Sciatic nerve (tissue), 2 donors: ENCODE measurements around the gene ZFPM1. TPM values are rescaled to one million over a fixed set of nuclear protein-coding genes. Genes with fewer than 3 reads are reported as not detected.
A peak's percentile ranks its signal among the peaks of the same experiment; 100 is the strongest.

Experiments
- ATAC-seq: fragments of 200-7000 bp; cut with Tn5 transposase; one replicate; pipeline ENCODE4 v1.9.1; 2020; ENCODE audit warnings: mild to moderate bottlenecking, moderate library complexity
- DNase-seq: peaks from one replicate; pipeline ENCODE4 v3.0.0-alpha.2; 2020; ENCODE audit warnings: low spot score
- intact Hi-C: fragments of 100-400 bp; cut with DNase I; formaldehyde crosslinking; loops from one replicate; pipeline ENCODE4 v1.14.2; 2022
- total RNA-seq: library from RNA; stranded (reverse); fragmentation: NEBNext Ultra II Directional; extraction: Animal tissue kit (Norgen Biotek cat#: 25700); gene quantifications from one replicate; pipeline ENCODE4 v1.2.1, GENCODE V29; 2021
- donor health status: DM: no; HTN: no; CAD: no.
- donor health status: DM: no; HTN: no; CAD: no.

The ZFPM1 gene
- total RNA-seq, 1 donor from 2014 or later: 3.9 TPM

DNA sequence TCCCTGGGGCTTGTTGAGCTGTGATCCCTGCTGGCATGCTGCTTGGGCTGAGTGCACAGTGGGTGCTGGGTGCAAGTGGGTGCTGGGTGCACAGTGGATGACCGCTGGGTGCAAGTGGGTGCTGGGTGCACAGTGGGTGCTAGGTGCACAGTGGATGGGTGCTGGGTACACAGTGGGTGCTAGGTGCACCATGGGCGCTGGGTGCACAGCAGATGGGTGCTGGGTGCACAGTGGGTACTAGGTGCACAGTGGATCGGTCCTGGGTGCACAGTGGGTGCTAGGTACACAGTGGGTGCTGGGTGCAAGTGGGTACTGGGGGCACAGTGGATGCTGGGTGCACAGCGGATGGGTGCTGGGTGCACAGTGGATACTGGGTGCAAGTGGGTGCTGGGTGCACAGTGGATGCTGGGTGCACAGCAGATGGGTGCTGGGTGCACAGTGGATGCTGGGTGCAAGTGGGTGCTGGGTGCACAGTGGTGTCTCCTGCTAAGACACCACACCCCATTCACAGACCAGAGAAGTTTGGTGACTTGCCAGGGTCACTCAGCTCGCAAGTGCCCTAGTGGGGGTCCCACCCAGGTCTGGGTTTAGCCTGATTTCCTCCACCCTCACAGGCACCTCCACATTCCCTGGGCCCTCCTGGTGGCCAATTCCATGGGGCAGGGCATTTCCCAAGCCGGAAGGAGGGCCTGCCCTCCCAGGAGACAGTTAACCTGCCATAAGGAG, 33.5 kb downstream of the ZFPM1 start:
- ATAC-seq (no peak), DNase-seq (no peak)
- intact Hi-C loops: no loop called here

GRCh38 chr16:88487124-88487432, 34.0 kb downstream of the ZFPM1 start:
- DNase-seq (no peak), ATAC-seq (no peak)
- intact Hi-C loops: no loop called here

- intact Hi-C loops: no loop called here
- no peak for DNase-seq
- ATAC-seq: no peak
These were observed 35.1 kb downstream of the ZFPM1 start for GRCh38 chr16:88487920-88488851.

DNA sequence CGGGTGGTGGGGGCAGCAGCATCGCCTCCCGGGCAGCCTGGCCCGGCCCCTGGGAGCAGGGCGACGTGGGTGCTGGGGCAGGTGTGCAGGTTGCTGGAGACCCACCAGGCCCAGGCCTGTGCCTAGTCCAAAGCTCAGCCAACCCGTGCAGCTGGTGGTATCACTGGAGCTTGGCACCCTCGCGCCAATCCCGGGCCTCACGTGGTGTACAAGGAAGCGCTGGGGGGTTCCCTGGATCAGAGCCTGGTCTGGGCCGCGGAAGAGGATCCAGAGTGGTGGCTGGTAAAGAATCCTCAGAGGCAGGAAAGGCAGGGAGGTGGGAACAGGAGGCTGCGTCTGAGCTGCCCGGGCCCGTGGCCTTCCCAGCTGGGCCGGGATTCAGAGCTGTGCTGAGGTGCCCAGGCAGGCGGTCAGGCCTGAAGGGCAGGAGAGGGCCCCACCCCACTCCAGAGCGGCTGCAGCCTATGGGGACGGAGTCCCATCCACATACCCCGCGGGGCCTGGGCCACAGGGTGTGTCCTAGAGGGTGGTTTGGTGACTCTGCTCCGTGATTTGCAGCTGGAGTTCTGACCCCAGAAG, 36.2 kb downstream of the ZFPM1 start:
- DNase-seq (no peak), ATAC-seq (no peak)
- intact Hi-C loops: no loop called here

GRCh38 chr16:88491001-88491559, 38.0 kb downstream of the ZFPM1 start:
- DNase-seq (no peak), ATAC-seq (no peak)
- intact Hi-C loops: no loop called here

DNA sequence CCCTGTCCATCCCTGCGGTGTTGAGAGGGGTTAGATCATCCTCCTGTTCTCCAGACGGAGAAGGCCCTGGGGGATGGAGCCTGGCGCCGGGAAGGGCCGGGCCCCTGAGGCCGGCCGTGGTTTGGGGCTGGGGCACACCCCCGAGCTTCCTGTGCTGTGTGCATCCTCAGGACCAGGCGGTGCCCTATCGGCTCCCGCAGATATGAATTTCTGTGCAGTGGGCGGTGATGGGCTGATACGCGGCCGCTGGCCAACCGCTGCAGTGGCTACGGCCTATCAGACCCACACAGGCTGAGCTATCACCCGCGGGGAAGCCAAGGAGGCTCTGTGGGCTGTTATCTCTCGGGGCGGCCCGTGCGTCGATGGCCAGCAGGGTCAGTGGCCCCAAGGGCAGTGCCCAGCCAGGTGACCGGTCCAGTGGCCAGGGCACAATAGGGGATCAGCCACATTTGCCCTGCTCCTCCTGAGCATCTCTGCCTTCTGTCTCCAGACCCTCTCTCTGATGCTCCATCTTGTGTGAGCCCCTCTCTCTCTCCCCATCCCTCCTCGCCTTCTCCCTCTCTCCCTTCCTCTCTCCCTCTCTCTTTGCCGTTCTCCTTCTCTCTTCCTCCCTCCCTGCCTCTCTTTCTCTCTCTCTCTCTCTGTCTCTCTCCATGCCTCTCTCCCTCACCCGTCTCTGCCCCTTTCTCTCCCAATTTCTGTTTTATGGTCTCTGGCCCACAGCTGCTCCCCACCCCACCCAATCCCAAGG, 38.7 kb downstream of the ZFPM1 start:
- no peak for DNase-seq
- peak; percentile 6 for ATAC-seq
- intact Hi-C loops: no loop called here

- intact Hi-C loops: no loop called here
- no peak for DNase-seq
- ATAC-seq: no peak
These were observed 40.8 kb downstream of the ZFPM1 start for GRCh38 chr16:88493879-88494278.

GRCh38 chr16:88494335-88495154, 41.5 kb downstream of the ZFPM1 start:
- ATAC-seq (no peak), DNase-seq (no peak)
- intact Hi-C loops: no loop called here

DNA sequence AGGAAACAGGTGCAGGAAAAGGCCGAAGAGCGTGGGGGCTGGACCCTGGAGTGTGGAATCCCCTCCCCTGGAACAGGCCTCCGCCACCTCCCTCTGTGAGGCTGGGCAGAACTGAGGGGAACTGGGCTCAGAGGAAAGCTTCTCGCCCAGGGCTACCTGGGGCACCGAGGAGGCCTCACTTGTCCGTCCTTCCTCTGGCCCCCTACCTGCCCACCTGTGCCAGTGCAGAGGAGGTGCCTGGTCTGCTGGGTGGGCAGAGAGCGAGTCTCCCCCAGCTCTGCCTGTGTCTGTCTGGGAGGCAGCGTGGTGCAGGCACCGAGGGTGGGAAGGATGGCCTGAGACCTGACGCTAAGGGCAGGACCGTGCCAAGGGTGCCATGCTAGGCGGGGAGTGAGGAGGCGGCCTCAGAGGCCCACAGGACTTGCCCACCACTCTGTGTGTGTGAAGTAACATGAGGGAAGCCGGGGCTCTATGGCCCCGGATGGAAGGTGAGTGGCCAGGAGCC, 42.2 kb downstream of the ZFPM1 start:
- DNase-seq: no peak
- ATAC-seq: no peak
- intact Hi-C loops: no loop called here

DNA sequence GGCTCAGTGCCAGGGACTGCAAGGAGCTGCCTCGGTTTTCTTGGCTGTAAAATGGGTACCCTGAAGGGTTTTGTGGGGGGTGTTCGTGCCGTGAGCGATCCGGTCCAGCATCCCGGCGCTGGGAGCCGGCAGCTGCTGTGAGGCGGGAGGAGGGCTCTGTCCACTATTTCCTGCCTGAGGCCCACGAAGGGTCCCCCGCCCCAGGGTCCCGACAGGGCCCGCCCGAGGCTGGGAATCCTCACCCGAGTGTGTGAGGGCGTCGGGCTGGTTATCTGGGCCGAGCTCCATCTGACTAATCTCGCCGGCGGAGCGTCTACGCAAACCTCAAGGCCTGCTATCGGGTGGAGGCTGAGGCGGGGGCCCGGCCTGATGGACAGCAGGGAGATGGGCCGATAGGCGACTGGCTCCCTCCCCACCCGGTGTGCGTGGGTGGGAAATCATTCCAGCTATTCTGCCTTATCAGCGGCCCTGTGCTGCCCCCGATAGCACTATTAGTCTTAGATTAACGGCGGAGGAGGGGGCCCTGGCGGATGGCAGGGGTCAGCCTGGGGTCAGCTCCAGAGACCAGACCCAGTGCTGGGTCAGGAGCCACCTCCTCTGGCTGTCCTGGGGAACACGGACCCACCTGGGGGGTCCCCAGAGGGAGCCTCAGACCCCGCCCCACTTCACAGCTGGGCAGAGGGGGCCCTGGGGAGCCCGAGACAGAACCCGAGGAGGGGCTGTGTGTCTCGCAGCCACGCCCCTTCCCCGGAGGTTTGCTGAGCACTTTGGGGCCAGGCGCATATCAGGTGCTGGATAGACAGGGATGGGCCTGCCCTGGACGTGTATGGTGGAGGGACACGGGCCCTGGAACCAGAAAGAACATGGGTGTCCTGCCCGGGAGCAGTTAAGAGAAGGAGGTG, 44.7 kb downstream of the ZFPM1 start:
- intact Hi-C loops: no loop called here
- ATAC-seq: no peak
- no peak for DNase-seq

DNA sequence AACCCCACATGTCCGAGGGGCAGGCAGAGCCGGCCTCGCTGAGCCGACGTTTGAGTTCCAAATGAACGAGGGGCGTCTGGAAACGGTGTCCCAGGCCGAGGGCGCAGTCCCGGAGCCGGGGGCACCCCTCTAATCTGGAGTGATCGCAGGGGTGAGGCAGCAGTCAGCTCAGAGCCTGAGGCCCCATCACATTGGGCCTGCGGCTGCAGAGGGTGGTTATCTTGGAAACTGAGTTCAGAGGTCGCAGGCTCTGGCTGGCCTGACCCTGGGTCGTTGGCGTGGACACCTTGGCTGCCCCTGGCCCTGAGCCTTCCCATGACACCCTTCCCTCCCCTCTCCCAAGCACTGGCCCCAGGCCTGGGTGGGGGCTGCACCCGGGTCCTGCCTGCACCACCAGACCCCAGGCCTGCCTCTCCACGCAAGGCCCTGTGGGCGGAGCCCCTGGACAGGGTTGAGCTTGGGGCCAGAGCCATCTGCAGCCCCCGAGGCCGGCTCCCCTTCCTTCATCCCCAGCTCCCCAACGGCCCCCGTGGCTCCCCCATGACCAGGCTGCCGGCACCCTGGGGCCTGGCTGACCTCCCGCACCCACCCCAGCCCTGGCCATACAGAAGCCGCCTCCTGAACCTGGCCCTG, 45.6 kb downstream of the ZFPM1 start:
- DNase-seq (no peak), ATAC-seq (no peak)
- intact Hi-C loops: no loop called here

GRCh38 chr16:88499292-88499691, 46.2 kb downstream of the ZFPM1 start:
- intact Hi-C loops: no loop called here
- ATAC-seq (no peak), DNase-seq (no peak)

GRCh38 chr16:88499836-88500251, 46.8 kb downstream of the ZFPM1 start:
- no peak for ATAC-seq
- DNase-seq: no peak
- intact Hi-C loops: no loop called here

DNA sequence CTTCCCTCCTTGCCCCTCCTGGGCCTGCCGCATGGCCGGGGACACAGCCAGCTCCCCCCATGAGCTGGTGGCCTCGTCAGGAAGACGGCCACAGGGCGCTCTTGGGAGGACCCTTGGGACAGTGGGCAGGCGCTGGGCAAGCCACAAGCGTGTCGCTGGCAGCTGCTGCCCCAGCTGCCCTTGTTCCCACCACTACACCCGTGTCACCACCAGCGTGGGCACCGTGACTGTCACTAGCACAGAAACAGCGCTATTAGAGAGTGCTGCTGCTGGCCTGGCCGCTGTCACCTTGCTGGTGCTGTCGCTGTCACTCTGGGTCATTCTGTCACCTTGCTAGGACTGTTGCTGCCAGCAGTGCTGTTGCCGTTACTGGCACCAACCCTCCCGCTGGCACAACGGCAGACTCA, 47.2 kb downstream of the ZFPM1 start:
- ATAC-seq (no peak), DNase-seq (no peak)
- intact Hi-C loops: no loop called here

- no peak for ATAC-seq
- DNase-seq: no peak
- intact Hi-C loops: no loop called here
These were observed 49.3 kb downstream of the ZFPM1 start for GRCh38 chr16:88502371-88502770.

DNA sequence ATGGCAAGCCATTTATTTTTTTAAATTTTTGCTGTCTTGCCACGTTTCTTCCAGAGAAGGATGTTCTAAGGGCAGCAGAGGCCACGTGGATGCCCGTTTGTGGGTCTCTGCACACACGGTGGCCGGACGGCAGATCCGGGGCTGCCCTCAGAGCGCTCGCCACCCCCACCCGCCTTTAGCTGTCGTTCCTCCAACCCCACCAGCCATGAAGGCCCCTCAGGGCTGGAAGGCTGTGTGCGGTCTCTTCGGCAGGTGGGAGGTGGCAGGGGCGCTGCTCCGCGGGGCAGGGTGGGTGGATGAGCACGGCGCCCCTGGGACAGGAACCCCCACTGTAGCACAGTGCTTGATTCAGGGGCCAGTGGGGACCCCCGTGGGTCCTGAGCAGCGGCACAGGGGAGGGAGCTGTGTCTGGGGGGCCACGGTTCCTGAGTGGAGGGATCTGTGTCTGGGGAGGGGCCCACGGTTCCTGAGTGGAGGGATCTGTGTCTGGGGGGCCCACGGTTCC, 49.7 kb downstream of the ZFPM1 start:
- ATAC-seq (no peak), DNase-seq (no peak)
- intact Hi-C loops: no loop called here

- intact Hi-C loops: no loop called here
- DNase-seq: no peak
- ATAC-seq: no peak
These were observed 50.3 kb downstream of the ZFPM1 start for GRCh38 chr16:88503374-88503770.
